Limb (tissue), 2 donors: ENCODE measurements around the gene FTO.
A peak's percentile ranks its signal among the peaks of the same experiment; 100 is the strongest.

Source experiments
- DNase-seq, 2 donors: peaks; one replicate each; pipeline ENCODE4 v3.0.0-alpha.2; 2016; ENCODE audit errors: extremely low spot score in 2 of 2

The FTO gene

DNA sequence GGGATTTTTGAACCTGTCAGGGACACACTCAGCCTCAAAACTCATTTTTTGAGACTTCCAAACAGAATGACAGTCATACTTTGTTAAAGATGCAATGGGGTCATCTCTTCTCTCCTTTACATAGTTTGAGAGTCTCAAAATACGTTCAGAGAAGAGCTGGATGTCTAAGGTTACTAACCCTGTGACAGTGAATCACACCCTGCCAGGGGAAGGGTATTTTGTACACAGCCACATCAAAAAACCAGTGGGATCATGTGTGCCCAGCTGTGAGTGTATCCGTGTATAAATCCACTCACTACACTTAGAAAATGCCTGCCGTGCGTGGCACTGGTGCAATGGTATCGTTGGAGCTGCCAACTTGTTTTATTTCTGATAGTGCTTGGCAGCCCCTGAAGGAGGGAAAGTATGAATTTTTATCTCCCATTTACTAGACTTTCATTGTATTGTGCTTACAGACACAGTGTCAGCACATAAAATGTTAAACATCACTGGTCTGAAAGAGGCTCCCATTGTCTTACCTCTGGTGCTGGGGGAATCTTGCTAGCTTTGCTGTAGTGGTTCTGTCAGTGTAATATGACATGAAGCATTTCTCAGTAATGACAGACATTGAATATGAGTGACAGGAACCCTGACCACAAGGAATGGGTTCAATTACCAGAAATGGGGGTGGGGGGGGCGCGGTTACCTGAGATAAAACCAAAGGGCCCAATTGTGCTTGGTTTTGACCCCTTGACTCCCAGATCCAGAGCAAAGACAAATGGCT, 256.3 kb downstream of the FTO start:
- no peak for DNase-seq

DNA sequence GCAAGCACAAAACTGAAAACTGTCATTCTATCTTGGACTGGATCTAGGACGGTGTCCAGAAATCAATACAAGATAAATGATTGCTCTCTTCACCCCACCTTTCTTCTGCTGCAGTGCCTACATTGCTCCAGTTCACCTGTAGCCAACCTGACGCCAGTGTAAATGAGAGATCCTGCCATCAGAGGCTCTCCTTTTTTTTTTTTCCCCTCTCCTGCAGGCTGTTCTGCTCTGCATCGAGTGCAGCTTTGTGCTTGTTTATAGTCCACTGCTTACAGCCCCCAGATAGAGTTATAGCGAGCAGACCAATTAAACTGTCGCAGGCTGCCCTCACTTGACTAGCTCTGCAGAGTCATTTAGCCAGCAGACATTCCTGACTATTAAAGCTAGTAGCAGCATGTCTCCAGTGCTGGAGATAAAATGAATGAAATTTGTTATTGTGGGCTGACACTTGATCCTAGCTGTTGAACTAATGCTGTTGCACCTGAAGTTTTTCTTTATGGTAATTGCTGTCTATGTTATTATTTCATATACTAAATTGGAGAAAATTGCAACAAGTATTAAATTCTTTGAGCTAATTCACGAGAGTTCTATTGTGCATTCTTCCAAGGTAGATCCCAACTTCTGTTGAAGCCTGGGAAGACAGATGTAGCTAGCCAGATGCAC, 257.1 kb downstream of the FTO start:
- DNase-seq, result no peak

GRCh38 chr16:53962041-53962440, 258.1 kb downstream of the FTO start:
- DNase-seq, result no peak

DNA sequence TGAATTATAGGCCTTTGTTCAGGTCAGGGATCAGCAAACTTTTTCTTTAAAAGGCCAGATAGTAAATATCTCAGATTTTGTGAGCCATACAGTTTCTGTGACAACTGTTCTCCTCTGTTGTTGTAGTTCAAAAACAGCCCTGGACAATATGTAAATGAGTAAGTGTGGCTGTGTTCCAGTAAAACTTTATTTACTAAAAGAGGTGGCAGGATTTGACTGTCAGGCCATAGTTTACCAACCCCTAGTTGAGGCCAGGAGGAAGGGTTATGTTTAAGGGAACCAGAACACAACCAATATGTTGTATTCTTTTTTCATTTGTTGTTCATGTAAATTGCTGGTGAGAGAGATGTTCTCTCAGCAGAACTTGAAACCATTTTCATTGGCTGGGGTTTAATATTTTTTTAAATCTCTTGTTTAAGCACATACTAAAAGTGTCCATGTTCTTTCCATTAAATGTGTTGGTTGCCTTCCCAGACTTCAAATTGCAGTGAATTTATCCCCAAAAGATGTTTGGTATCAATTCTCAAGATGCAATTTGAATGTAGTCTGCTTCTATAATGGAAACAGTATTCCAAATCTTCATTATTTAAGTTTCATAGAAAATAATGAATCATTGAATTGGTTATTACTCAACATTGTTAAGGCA, 260.3 kb downstream of the FTO start:
- peak in 1 of 2 donors; percentile 43 for DNase-seq

- no peak for DNase-seq
Measured at GRCh38 chr16:53966821-53967571, 263.0 kb downstream of the FTO start.

- DNase-seq, result no peak
Measured at GRCh38 chr16:53967572-53967971, 263.6 kb downstream of the FTO start.

DNA sequence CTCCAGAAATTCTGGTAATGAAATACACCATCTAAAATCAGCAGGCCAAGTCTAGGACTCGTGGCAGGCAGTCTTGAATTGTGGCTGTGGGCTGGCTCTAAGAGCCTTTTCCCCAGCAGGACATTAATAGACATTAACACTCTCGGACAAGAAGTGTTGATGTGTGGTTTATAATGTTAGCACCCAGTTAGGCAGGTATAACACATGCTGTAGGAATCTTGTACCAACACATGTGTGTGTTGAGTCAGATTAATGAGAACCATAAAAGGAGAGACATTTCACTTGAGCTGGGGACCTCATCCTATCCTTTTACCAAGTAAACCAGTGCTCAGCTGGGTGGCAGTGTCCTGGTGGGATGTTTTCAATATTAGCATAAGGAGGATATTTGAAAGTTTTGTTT, 264.5 kb downstream of the FTO start:
- DNase-seq, result no peak

- DNase-seq, result no peak
Measured at GRCh38 chr16:53968896-53969295, 264.9 kb downstream of the FTO start.

DNA sequence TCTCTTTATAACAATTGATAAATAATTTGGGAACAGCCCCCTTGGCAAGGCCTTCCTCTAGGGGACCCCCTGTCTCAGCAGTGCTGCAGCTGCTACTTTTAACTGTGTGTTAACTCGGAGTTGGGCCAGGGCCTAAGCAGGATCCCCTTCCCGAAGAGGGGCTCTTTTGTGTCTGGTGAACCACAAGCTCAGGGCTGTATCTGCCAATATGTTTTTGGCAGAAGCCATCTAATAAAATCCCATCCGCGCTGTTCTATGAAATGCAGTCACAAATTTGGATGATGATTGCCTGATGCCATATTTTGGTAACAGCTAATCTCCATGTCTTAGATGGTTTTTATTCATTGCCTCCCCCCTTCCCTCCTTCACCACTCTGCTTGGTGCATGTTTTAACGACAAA, 267.7 kb downstream of the FTO start:
- DNase-seq, result peak in 1 of 2 donors; percentile 60

GRCh38 chr16:53973021-53973420, 269.1 kb downstream of the FTO start:
- DNase-seq, result no peak

DNA sequence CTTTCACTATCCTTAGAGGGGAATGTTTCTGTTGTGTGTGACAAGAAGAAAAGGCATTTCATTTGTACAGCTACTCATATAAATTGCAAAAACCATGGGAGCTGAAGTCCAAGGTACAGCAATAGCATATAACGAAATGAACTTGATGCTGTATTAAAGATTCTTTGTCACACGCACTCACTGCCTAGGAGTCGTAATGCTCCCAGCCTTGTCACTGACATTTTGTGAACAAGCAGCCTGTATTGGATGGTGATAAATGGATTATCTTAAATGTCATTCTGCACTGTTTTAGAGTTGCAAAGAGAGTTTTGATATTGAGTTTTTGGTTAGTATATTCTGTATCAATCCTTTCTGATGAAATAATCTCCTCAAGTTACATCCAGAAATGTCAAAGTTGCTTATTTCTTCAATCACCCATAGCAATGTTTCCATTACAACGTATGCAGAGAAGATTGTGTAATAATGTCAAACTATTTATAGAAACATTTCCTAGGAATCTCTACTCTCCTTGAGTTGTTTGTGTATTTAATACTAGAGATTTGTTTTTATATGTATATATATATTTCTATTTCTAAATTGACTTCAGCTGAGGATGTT, 270.6 kb downstream of the FTO start:
- DNase-seq, result no peak

GRCh38 chr16:53980675-53981074, 276.7 kb downstream of the FTO start:
- DNase-seq, result no peak

DNA sequence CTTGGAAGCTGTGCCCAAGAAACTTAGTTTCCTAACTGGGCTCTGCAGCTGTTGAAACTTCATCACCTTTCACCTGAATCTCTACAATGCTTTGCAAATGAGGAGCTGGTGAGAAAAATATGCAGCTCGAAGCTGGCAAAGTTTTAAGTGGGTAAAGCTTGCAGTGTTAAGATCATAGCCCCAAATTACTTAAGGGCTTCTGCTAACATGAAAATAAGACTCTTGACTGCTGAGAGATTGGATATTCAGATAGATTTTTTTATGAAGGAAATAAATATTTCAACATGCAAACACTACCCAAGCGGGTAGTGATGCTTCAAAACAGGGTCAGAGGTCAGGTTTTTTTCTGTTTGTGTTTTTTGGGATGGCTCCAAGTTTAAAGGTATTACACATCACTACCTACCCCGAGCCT, 278.7 kb downstream of the FTO start:
- no peak for DNase-seq

DNA sequence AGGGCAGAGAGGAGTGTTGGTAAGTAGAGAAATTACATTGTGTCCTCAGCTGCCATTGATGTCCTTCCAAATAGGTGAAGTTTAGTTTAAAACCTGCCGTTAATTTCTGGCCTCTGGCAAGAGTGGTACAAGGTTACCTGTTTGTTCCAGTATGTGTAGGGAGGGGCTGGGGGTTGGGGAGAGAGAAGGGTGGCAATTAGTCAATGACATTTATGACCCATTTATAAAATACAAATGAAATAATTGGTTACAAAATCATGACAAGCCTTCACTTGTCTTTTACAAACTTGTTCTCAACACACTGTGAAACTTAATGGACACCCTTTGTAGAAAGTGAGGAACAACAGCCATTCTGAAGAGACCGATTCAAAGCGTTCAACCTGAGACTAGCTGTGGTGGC, 281.0 kb downstream of the FTO start:
- DNase-seq, result no peak

- DNase-seq, result no peak
Measured at GRCh38 chr16:53985861-53986260, 281.9 kb downstream of the FTO start.

DNA sequence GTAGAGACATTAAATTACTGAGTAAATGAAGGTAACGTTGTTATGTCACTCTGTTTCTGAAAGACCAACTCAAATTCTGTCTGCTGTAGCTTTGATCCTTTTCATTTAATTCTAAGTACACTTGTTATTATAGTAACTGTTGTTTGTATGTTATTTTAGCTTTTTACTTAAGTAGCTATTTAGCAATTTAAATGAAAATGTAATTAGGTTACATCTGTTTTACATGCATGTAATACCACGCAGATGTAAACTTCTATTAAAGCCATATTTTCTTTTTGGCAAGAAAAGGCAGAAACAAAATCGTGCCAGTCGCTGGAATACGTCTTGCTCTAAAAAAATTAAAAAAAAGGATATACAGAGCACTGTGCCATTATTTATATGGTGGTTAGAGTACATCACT, 282.8 kb downstream of the FTO start:
- DNase-seq, result no peak

DNA sequence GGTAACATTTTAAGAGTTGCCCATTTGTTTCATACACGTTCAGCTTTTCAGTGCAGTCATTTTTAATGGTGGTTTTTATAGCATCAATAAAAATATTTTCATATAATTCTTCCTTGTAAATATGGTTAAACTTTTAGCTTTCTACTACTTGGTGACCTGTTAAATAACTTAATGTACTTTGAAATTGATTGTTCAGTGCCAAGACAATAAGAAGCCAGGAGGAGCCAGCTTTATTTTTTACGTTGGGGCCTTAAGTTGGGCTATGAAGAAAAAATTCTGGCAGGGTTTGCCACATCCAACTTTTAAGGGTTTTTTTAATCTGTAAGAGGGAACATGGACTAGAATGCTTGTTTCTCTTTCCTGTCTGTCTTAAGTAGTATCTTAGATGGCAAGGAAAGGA, 284.2 kb downstream of the FTO start:
- no peak for DNase-seq

- DNase-seq, result no peak
Measured at GRCh38 chr16:53989597-53989996, 285.6 kb downstream of the FTO start.

DNA sequence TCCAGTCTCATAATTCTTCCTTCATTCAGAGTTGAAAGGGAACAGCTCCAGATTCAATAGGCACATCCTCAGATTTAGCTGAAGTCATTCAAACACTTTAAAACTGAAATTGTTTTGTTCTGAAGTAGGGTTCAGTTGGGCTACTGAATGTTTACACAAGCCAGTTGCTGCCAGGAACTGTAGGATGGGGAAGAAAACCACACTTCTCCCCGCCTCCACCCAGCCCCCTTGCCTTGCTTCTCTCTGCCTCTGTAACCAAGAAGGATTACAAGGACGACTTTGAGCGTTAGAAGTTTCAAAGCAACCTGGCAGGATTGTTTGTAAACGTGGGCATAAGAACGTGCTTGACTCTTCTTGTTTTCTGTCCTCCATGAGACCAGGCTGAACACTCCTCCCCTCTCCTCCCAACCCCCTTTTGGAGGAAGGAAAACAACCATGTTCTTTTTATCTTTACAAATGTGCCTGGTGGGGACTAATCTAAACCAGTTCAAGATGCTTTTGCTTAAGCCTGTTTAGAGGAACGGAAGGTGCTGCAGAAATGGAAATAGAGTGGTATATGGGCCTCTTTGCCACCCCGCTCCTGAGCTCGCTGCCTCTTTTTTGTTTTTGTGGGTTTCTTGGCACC, 287.9 kb downstream of the FTO start:
- no peak for DNase-seq

- no peak for DNase-seq
Measured at GRCh38 chr16:53995378-53995777, 291.4 kb downstream of the FTO start.

GRCh38 chr16:53996961-53997360, 293.0 kb downstream of the FTO start:
- DNase-seq, result no peak
